IPS DF 6.9 (cell line): ENCODE measurements around the gene PHACTR3.

ENCODE experiments used
- DNase-seq: peaks from one replicate; pipeline ENCODE4 v3.0.0-alpha.2; 2013; ENCODE audit warnings: low read depth, low spot score
- H3K27ac ChIP-seq: one replicate; pipeline ENCODE4 v1.5.1; 2013; ENCODE audit warnings: low read length, control low read depth
- H3K27me3 ChIP-seq: 2 replicates; pipeline ENCODE4 v1.6.1; 2013; ENCODE audit warnings: mild to moderate bottlenecking, low read length; ENCODE audit not compliant: control insufficient read depth, insufficient read depth
- H3K36me3 ChIP-seq: 2 replicates; pipeline ENCODE4 v1.6.1; 2013; ENCODE audit warnings: low read length; ENCODE audit not compliant: control insufficient read depth, insufficient read depth
- H3K4me1 ChIP-seq: 2 replicates; pipeline ENCODE4 v1.6.1; 2013; ENCODE audit warnings: low read length; ENCODE audit not compliant: control insufficient read depth, insufficient read depth
- H3K4me3 ChIP-seq: 2 replicates; pipeline ENCODE4 v1.5.1; 2013; ENCODE audit warnings: mild to moderate bottlenecking, low read length
- H3K9me3 ChIP-seq: 2 replicates; pipeline ENCODE4 v1.6.1; 2013; ENCODE audit warnings: low read length, inconsistent platforms; ENCODE audit not compliant: control insufficient read depth, insufficient read depth
- WGBS: extraction: QIAGEN DNeasy Blood & Tissue Kit; methylation state at CpG from one replicate; pipeline ENCODE4 v1.1.7; 2013; ENCODE audit warnings: mixed read lengths, missing lambda C conversion rate; ENCODE audit not compliant: insufficient read length, insufficient coverage; 5-methylcytosine and 5-hydroxymethylcytosine counted together

PHACTR3 gene

DNA sequence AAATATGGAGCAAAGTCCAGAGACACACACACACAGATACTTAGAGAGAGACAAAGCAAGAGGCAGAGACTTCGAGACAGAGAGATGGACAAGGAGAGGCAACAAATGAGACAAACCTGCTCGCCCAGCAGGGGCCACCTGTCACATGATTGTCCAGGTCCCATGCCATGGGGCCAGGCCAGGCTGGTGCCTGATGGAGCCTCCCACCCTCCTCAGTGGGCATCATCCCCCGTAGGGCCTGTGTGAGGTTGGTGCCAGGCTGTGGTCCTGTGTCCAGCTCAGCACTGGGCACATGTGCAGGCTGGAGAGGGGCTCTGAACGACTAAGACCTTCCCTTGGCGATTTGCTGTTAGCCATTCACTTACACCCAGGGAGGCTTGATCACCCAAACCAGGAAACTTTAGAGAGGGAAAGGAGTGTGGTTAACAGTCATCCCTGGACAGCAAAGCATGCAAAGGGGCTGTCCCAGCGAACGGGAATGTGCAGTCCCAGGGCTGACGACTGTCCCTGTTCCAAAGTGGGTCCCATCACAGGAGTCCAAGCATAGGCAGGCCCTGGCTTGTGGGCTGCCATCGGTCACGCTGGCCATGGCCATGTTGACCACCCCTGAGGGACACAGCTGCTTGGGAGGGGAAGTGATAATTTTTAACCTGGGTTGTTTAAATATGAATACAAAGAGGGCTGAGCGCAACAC is 38.4 kb upstream of the PHACTR3 start:
- no peak for DNase-seq

GRCh38 chr20:59566631-59567524 is 37.5 kb upstream of the PHACTR3 start:
- WGBS: no CpG with 5 or more reads among the region's 23 CpGs
- peaks cover 15% of the 10 kb centered on the region for H3K9me3 ChIP-seq
- no peak overlapping the region for H3K27ac ChIP-seq
- DNase-seq: no peak
- no peaks in the 10 kb centered on the region for H3K27me3 ChIP-seq
- H3K4me1 ChIP-seq: no peaks in the 10 kb centered on the region
- H3K4me3 ChIP-seq: no peak overlapping the region
- H3K36me3 ChIP-seq: no peaks in the 10 kb centered on the region

More for the DNA sequence above, 38.4 kb upstream of the PHACTR3 start:
- H3K27ac ChIP-seq: no peak overlapping the region
- H3K9me3 ChIP-seq: peaks cover 19% of the 10 kb centered on the region
- H3K4me1 ChIP-seq: no peaks in the 10 kb centered on the region
- no peak overlapping the region for H3K4me3 ChIP-seq
- no peaks in the 10 kb centered on the region for H3K36me3 ChIP-seq
- WGBS: no CpG with 5 or more reads among the region's 11 CpGs
- H3K27me3 ChIP-seq: no peaks in the 10 kb centered on the region

DNA sequence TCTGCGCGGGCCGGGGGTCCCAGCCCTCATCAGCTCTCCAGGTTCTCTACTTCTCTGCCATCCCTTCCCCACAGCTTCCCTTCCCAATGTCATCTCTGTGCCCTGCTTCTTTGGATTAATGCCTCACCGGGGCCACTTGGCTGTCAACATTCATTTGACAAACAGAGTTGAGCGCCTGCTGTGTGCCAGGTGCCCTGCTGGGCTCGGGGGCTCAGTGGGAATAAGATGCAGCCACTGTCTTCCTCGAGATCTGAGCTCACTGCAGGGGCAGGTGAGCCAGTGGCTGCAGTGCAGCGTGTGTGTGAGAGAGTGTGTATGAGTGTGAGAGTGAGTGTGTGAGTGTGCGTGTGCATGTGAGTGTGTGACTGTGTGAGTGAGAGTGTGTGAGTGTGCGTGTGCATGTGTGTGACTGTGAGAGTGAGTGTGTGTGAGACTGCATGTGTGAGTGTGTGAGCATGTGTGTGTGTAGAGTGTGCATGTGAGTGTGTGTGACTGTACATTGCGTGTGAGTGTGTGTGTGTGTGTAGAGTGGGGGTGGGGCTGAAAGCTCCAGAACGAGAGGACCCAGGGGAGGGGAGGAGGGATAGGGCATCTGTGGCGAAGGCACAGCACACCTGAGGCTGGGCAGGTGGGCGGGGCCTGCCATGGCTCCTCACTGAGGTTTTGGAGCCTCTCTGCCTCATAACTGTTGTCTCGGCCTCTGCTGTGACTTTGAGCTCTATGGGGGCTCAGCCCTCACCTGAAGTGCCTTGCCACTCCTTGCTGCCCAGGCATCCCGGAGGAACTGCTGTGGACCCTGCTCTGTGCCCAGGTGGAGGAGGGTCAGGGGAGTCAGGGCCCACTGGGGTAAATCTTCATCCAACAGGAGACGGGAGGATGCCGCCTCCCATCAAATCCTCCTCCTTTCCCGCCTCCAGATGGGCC is 36.5 kb upstream of the PHACTR3 start:
- no peaks in the 10 kb centered on the region for H3K27me3 ChIP-seq
- H3K27ac ChIP-seq: no peak overlapping the region
- peaks cover 14% of the 10 kb centered on the region for H3K9me3 ChIP-seq
- WGBS: 100% methylated on average over 3 of the region's 19 CpGs
- H3K4me1 ChIP-seq: no peaks in the 10 kb centered on the region
- no peak for DNase-seq
- H3K4me3 ChIP-seq: no peak overlapping the region
- no peaks in the 10 kb centered on the region for H3K36me3 ChIP-seq

DNA sequence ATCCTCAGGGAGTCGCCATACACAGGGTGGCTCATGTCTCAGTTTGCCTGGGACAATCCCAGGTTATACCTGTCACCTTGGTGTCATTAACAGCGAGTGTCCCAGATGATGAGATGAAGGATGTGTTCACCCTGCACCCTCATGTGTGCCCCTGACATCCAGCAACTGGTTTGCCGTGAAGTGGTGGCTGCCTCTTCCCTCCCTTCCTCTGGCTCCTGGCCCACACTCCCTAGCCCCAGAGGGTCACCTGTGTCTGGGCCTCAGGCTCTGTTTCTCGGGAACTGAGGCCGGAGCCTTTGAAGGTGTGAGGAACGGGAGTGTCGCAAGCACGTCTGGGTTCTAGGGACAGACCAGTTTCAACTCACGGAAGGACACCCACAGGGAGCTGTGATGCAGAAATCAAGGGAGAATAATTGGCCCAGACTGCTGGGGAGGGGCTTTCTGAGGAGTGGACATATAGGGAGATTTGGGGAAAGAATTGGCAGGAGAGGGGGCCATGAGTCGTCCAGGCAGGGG is 35.8 kb upstream of the PHACTR3 start:
- Histone ChIP-seq H3K27ac (no peak overlapping the region), H3K4me1 (no peaks in the 10 kb centered on the region), H3K36me3 (no peaks in the 10 kb centered on the region), H3K27me3 (no peaks in the 10 kb centered on the region), H3K9me3 (peaks cover 16% of the 10 kb centered on the region), H3K4me3 (no peak overlapping the region)
- DNase-seq: no peak
- WGBS: no CpG with 5 or more reads among the region's 10 CpGs

DNA sequence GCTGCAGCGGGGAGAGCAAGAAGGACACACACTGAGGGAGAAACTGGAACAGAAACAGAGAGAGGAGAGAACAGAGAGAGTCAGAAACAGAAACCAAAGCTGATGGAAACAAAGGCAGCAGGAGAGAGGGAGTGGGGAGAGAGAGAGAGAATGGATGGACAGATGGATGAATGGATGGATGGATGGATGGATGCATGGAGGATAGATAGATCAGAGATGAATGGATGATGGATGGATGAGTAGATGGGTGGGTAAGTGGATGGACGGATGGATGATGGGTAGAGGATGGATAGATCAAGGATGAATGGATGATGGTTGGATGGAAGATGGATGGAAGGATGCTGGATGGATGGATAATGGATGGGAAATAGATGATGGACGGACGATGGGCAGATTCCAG is 35.0 kb upstream of the PHACTR3 start:
- Histone ChIP-seq H3K9me3 (peaks cover 19% of the 10 kb centered on the region), H3K4me3 (no peak overlapping the region), H3K36me3 (no peaks in the 10 kb centered on the region), H3K27me3 (no peaks in the 10 kb centered on the region), H3K4me1 (no peaks in the 10 kb centered on the region), H3K27ac (no peak overlapping the region)
- no peak for DNase-seq
- 100% methylated on average over 1 of the region's 4 CpGs for WGBS

DNA sequence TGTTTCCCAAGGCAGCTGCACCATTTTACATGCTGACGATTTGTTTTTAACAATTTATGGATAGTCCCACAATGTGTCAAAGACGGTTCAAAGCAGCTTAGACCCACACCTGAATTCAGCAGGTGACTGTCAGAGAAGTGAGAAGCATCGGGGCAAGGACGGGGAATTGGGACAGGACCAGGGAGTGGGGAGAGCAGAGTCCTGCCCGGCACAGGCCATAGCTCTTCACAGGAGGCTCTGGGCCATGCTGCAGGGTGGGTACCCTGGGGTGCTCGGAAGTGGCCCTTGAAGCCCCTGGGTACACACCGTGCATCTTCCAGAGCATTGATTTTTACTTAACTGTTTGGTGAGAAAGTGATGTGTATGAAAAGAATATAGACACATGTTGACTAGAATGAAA is 33.2 kb upstream of the PHACTR3 start:
- H3K9me3 ChIP-seq: peaks cover 24% of the 10 kb centered on the region
- no peak overlapping the region for H3K27ac ChIP-seq
- WGBS: no CpG with 5 or more reads among the region's 7 CpGs
- DNase-seq: no peak
- H3K4me3 ChIP-seq: no peak overlapping the region
- no peaks in the 10 kb centered on the region for H3K27me3 ChIP-seq
- no peaks in the 10 kb centered on the region for H3K4me1 ChIP-seq
- H3K36me3 ChIP-seq: no peaks in the 10 kb centered on the region

GRCh38 chr20:59571551-59572314 is 32.6 kb upstream of the PHACTR3 start:
- DNase-seq: peak; percentile 20
- no peaks in the 10 kb centered on the region for H3K27me3 ChIP-seq
- no CpG with 5 or more reads among the region's 28 CpGs for WGBS
- H3K36me3 ChIP-seq: no peaks in the 10 kb centered on the region
- H3K9me3 ChIP-seq: peaks cover 25% of the 10 kb centered on the region
- no peak overlapping the region for H3K4me3 ChIP-seq
- H3K4me1 ChIP-seq: no peaks in the 10 kb centered on the region
- no peak overlapping the region for H3K27ac ChIP-seq

- Histone ChIP-seq H3K9me3 (peaks cover 25% of the 10 kb centered on the region), H3K27me3 (no peaks in the 10 kb centered on the region), H3K4me1 (no peaks in the 10 kb centered on the region), H3K36me3 (no peaks in the 10 kb centered on the region), H3K27ac (no peak overlapping the region), H3K4me3 (no peak overlapping the region)
- no peak for DNase-seq
- no CpG with 5 or more reads among the region's 4 CpGs for WGBS
These were observed 31.8 kb upstream of the PHACTR3 start for GRCh38 chr20:59572515-59572914.

DNA sequence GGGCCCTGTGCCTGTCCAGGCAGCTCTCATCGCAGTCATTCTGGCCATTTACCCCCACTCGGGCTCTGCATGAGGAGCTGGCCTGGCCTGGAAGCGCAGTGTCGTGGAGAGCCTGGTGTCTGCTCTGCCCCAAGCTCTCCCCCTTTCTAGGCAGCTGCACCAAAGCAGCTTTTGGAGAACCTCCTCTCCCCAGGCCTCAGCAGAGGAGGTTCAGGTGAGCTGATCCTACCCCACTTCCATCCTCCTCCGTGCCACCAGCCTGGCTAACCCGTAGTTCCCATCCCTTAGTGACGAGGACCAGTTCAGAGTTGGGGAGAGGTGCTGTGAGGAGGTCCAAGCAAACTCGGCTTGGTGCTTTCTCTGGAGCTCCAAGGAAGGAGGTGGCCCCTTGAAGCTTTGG is 30.5 kb upstream of the PHACTR3 start:
- WGBS: no CpG with 5 or more reads among the region's 8 CpGs
- no peak for DNase-seq

More for the DNA sequence above, 30.5 kb upstream of the PHACTR3 start:
- H3K4me1 ChIP-seq: no peaks in the 10 kb centered on the region
- peaks cover 28% of the 10 kb centered on the region for H3K9me3 ChIP-seq
- no peaks in the 10 kb centered on the region for H3K27me3 ChIP-seq
- H3K4me3 ChIP-seq: no peak overlapping the region
- H3K27ac ChIP-seq: no peak overlapping the region
- H3K36me3 ChIP-seq: no peaks in the 10 kb centered on the region
